Hepatic stellate cell (primary cell): ENCODE results near the gene TMEM178B.

Experiments
- DNase-seq: peaks from one replicate; pipeline ENCODE4 v3.0.0; 2011; ENCODE audit warnings: low spot score

TMEM178B gene

GRCh38 chr7:141263983-141264382 is 190.1 kb downstream of the TMEM178B start:
- DNase-seq, result no peak

GRCh38 chr7:141264511-141264910 is 190.6 kb downstream of the TMEM178B start:
- DNase-seq, result no peak

GRCh38 chr7:141265668-141266067 is 191.8 kb downstream of the TMEM178B start:
- no peak for DNase-seq

DNA sequence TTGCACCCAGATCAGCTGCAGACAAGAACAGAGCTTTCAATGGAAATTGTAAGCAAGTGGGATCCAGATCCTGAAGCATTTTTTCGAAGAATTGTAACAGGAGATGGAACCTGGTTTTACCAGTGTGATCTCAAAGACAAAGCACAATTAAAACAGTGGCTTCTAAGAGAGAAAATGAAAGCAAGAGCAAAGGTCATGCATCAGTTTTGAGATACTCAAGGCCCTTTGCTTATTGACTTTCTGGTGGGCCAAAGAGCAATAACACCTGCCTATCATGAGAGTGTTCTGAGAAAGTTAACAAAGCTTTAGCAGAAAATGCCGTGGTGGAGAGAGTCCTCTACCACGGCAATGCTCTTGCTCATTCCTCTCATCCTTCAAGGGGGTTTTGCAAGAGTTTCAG is 194.8 kb downstream of the TMEM178B start:
- DNase-seq, result no peak

DNA sequence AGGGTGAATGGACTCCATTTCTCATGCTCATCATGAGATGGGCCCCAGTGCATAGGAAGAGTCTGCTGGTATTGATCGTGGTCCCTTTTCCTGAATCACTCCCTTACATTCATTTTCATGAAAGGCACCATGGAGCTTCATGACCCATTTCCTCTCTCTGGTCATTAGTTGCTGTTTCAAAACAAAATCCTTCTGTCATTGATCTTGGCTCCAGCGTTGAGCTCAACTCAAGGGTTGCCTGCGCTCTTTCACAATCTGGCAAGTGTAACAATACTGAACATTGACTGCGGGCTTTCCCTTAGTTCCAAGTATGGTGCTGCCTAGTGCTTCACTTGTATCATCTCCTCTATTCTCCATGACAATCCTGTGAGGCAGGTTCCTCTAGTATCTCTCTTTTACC is 197.6 kb downstream of the TMEM178B start:
- no peak for DNase-seq

DNA sequence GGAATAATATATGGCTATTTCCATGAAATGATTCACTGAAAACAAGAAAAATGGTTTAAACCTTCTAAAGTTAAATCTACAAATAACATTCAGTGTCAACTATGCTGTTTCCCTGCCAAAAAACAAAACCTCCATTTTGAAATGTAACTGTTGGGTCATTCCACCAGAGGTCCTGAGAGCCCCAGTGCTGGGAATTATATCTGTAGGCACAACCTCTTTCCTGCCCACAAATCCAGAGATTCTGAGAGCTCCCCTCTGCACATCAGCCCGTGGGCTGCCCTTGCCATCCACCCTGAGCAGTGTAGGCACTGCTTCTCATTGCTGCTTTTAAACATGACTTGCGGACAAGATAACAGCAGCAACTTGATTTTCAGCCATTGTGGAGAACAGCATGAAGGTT is 198.6 kb downstream of the TMEM178B start:
- no peak for DNase-seq

DNA sequence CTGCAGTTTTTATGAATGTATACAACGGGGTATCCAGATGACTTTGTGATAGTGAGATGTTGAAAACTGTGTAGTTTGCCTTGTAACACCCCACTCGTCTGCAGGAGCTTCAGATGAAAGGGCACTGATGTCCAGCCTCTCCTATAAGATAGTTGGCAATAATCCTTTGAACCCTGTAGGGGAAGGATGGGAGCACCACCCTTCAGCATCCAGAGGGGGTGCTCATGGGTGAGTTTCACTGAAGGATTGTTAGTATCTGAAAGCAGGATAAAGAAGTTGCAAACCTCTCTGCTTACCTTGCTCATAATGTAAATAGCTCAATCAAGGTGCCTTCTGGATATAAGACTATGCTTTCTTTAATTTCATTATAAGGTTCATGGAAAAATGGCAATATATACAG is 201.5 kb downstream of the TMEM178B start:
- no peak for DNase-seq

- no peak for DNase-seq
Measured at GRCh38 chr7:141276031-141276430, 202.2 kb downstream of the TMEM178B start.

GRCh38 chr7:141280100-141280499 is 206.2 kb downstream of the TMEM178B start:
- no peak for DNase-seq

DNA sequence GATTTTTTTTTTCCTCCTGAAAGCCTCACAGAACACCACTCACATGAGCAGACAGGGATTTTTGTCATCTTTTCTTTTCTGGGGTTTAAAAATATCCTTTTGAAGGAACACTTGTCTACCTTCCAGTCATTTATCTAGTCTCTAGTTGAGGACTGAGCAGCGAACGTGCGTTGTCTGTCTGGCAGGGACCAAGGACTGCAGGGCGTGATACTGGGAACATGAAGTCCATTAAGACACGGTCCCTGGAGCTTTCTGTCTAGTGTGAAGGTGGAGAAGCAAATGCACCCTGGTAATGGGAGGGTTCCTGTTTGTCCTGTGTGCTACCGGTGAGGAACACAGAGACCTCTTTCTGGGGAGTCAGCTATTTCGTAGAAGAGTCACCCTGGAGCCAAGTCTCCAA is 207.4 kb downstream of the TMEM178B start:
- DNase-seq, result no peak

- DNase-seq, result no peak
Measured at GRCh38 chr7:141286522-141286921, 212.7 kb downstream of the TMEM178B start.

DNA sequence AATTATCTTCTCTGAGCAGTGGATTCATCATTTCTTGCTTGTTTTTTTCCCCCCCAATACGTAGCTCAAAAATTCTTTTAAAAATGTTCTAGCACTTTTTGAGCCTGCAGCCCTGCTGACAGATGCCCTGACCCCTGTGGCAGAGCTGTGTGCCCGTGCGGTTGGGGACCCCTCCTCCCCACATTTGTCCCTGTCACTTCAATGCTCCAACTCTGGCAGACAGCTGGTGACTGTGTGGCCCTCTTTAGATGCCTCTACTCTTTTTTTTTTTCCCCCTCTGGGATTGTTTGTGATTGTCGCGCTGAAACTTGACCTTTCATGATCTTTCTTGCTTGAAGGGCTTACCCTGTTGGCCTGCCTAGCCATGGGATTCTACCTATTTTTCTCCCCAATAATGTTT is 214.1 kb downstream of the TMEM178B start:
- DNase-seq, result no peak

- DNase-seq, result no peak
Measured at GRCh38 chr7:141288626-141289025, 214.8 kb downstream of the TMEM178B start.

DNA sequence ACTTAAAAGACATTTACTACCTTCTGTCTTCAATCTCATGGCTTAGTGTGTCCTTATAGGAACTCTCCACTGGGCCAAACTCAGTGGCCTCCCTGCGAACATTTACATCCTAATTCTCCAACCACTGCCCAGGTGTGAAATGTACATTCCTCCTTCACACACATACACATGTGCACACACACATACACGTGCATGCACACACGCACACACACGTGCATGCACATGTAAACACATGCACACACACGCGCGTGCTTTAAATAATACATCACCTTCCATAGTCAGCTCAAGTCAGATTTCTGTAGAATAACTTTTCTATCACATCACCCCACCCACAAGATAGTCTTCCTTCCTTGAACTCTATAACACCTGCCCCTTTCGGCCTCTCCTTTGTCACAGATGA is 216.5 kb downstream of the TMEM178B start:
- no peak for DNase-seq

DNA sequence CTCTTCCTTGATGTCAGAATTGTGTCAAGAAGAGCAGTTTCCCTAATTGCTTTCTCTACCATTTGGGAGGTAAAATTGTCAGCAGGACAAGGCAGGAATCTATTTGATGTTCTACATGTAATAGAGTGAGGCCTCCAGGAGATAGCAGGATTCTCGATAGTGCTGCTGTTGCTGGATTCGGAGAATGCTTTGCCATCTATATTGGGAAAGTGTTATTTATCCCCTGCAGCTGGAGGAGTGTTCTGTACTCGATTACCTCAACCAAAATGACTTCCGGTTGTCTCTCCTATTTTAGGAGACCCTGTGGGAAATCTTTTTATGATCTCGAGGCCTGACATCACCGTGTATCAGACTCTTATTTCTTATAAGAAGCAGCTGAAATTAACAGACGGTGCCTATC is 217.1 kb downstream of the TMEM178B start:
- no peak for DNase-seq

DNA sequence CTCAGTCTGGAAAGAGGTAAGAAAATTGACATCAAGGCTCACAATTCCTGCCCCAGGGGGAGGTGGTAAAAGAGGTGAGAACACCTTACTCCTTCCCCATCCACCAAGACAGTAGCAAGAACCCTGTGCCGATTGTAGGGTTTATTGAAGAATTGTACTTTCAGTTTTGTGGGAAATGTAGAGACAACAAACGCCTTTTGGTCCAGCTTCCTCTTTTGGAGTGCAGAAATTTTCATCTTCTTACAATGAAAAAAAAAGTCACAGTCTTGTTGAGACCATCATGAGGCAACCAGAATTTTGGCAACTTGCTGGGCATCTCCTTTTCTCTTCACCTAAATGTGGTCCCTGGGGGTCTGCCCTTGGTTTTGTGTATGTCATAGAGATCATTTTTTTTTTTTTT is 217.7 kb downstream of the TMEM178B start:
- DNase-seq, result no peak

GRCh38 chr7:141294143-141294829 is 220.4 kb downstream of the TMEM178B start:
- DNase-seq, result no peak

- DNase-seq, result no peak
Measured at GRCh38 chr7:141295367-141295895, 221.6 kb downstream of the TMEM178B start.

- DNase-seq, result no peak
Measured at GRCh38 chr7:141300816-141301215, 227.0 kb downstream of the TMEM178B start.

- no peak for DNase-seq
Measured at GRCh38 chr7:141301544-141301943, 227.7 kb downstream of the TMEM178B start.

DNA sequence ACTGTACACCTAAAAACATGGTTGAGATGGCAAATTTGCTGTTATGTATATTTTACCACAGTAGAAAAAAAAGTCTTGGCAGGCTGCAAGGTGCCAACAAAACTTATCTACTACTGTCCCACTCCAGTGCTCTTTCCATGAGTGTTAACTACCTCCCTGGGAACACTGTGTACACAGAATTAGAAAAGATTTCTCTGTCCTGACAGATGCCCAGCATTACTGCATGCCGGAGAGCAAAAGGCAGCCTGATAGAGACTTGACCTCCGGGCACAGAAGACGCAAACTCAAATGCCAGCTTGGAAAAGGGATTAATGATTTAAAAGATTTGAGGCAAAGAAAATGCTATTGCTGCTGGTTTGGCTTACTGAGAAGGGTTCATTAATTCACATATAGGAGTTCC is 228.8 kb downstream of the TMEM178B start:
- DNase-seq, result no peak

DNA sequence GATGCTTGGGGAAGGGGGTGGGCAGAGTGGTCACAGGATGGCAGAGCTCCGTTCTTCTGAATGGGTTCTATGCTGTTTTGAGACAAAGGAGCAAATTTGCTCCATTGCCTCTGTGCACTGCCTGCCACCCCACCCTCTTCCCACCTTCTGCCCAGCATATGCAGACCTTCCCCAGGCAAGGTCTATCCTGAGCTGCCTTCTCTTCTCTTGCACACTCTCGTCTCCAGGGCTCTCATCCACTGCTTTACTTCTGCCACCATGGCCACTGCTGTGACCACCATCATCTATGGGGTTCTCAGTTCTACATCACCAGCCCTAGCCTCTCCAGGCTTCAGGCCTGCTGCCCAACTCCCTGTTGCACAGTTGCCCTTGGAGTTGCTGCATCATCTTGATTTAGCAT is 230.4 kb downstream of the TMEM178B start:
- DNase-seq, result no peak

DNA sequence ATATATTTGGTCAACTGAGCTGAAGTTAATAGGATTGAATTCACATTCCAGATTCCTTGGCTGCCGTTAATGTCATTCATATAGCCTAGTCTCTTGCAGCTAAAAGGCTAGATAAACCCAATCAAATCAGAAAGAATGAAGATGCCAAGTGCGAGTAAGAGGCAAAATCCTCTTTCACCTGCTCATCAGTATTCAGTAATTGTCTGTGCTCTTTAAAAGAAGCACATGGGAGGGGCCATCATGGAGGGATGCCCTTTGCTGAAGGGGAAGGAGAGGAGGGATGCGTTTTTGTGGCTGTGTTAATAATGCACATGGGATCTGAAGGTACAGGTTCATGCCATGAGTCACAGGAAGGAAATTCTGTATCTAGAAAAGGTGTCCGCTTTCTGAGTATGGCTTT is 232.2 kb downstream of the TMEM178B start:
- DNase-seq, result no peak

GRCh38 chr7:141312395-141312794 is 238.5 kb downstream of the TMEM178B start:
- no peak for DNase-seq
